Measurements from ENCODE around the gene ZNF326. TPM values are rescaled to one million over a fixed set of nuclear protein-coding genes. Genes with fewer than 3 reads are reported as not detected.

ZNF326 gene
- polyA plus RNA-seq, 1 of the 3 experiments (the other 2 are of a cell fraction) = 16.4 TPM

DNA sequence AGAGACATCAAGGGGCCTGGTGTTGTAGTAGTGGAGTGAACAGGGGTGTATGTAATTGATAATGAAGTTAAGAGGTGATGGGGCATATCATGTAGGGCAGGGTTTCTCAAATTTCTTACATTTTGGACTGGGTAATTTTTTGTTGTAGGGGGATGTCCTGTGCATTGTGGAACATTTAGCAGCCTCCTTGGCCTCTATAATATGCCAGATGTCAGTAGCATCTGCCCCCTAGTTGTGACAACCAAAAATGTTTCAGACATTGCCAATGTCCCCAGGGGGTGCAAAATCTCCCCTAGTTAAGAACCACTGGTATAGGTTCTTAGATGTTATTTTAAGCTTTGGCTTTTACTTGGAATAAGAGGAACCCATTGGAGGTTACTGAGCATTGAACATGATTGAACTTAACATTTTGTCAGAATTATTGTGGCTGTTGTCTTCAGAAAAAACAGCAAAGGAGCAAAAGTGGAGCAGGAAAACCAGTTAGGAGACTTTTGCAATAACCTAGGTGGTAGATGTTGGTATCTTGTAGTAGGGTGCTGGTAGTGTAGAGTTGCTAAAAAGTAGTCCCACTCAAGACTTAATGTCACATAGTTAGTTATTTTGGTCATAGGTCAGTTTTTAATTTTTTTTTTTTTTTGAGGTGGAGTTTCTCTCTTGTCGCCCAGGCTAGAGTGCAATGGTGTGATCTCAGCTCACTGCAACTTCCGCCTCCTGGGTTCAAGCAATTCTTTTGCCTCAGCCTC is 6.2 kb downstream of the ZNF326 start (continued):
- TF ChIP-seq, protein P1, sequence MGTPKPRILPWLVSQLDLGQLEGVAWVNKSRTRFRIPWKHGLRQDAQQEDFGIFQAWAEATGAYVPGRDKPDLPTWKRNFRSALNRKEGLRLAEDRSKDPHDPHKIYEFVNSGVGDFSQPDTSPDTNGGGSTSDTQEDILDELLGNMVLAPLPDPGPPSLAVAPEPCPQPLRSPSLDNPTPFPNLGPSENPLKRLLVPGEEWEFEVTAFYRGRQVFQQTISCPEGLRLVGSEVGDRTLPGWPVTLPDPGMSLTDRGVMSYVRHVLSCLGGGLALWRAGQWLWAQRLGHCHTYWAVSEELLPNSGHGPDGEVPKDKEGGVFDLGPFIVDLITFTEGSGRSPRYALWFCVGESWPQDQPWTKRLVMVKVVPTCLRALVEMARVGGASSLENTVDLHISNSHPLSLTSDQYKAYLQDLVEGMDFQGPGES (IDR thresholded peaks at IDR 0.05; ENCODE audit: low read depth, low read length) = no peak
- TF ChIP-seq FOXM1 (IDR thresholded peaks at IDR 0.05; ENCODE audit: low read depth) = no peak
- no peak for TF ChIP-seq REST (IDR thresholded peaks at IDR 0.05; ENCODE audit: low read depth, low read length)
- no peak for TF ChIP-seq RXRA (IDR thresholded peaks at IDR 0.05; ENCODE audit: borderline replicate concordance, low read depth)
- TF ChIP-seq, protein P2, sequence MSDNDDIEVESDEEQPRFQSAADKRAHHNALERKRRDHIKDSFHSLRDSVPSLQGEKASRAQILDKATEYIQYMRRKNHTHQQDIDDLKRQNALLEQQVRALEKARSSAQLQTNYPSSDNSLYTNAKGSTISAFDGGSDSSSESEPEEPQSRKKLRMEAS (IDR thresholded peaks at IDR 0.05; ENCODE audit: low read depth) = no peak
- no peak for TF ChIP-seq RCOR1 (IDR thresholded peaks at IDR 0.05; ENCODE audit: low read length)
- TF ChIP-seq, protein P3, sequence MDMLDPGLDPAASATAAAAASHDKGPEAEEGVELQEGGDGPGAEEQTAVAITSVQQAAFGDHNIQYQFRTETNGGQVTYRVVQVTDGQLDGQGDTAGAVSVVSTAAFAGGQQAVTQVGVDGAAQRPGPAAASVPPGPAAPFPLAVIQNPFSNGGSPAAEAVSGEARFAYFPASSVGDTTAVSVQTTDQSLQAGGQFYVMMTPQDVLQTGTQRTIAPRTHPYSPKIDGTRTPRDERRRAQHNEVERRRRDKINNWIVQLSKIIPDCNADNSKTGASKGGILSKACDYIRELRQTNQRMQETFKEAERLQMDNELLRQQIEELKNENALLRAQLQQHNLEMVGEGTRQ (IDR thresholded peaks at IDR 0.05; ENCODE audit: borderline replicate concordance, low read depth, low read length) = no peak
- TF ChIP-seq FOXJ3 (CRISPR knock-in tag; IDR thresholded peaks at IDR 0.05) = no peak
- TF ChIP-seq MEF2A (IDR thresholded peaks at IDR 0.05; ENCODE audit: borderline replicate concordance, low read depth) = no peak
- TF ChIP-seq RAD21 (IDR thresholded peaks at IDR 0.05; ENCODE audit: low read length) = no peak

DNA sequence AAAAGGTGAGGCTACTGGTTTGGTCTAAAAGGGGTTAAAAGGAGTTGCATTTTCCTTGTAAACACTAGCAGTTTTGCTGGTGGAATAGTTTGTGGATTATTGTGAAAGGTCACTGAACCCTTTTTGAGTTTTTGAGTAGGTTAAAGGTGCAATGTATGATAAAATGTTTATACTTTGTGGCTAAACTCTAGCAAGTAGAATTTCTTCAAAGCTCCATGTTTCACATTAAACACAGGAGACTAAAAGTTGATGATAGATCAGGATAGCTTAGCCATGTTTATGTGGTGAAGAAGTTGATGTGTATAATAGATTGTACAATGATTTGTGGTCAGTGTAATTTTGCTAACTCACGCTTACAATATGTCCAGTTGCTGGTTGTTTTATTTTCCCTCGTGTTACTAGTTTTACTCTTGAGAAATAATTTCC is 13.1 kb downstream of the ZNF326 start:
- H3K9me3 ChIP-seq = no peaks in the 10 kb centered on the region
- H3K4me3 ChIP-seq (ENCODE audit: low read depth in 2 of 2, low read length in 1 of 2) = no peak overlapping the region
- H4K20me1 ChIP-seq (ENCODE audit: insufficient read depth) = peaks cover 28% of the 10 kb centered on the region
- DNase-seq = no peak
- peaks cover 3% of the 10 kb centered on the region for H3F3A ChIP-seq (replicated peaks; ENCODE audit: insufficient read depth)
- H3K36me3 ChIP-seq (replicated peaks in 1 of 2; ENCODE audit: control insufficient read depth in 1 of 2, insufficient read depth in 2 of 2, low read length in 1 of 2) = peaks cover 69 to 82% of the 10 kb centered on the region in 2 experiments
- ChIA-PET POLR2A (no interaction called here), CTCF (interaction anchor here (1.3 to 1.4 kb wide), 2 partner anchors 9 to 10 kb away, joined by 3 to 4 read pairs; no protein-coding TSS in a partner anchor)
- no peak for TF ChIP-seq MEF2A (IDR thresholded peaks at IDR 0.05; ENCODE audit: borderline replicate concordance, low read depth)
- TF ChIP-seq FOXM1 (IDR thresholded peaks at IDR 0.05; ENCODE audit: low read depth) = no peak
- TF ChIP-seq, protein P2 (IDR thresholded peaks at IDR 0.05; ENCODE audit: low read depth) = no peak
- TF ChIP-seq, protein P4, sequence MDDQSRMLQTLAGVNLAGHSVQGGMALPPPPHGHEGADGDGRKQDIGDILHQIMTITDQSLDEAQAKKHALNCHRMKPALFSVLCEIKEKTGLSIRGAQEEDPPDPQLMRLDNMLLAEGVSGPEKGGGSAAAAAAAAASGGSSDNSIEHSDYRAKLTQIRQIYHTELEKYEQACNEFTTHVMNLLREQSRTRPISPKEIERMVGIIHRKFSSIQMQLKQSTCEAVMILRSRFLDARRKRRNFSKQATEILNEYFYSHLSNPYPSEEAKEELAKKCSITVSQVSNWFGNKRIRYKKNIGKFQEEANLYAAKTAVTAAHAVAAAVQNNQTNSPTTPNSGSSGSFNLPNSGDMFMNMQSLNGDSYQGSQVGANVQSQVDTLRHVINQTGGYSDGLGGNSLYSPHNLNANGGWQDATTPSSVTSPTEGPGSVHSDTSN (IDR thresholded peaks at IDR 0.05) = no peak
- TF ChIP-seq POLR2AphosphoS5 (IDR thresholded peaks at IDR 0.05; ENCODE audit: low read depth, low read length) = no peak
- TF ChIP-seq EP300 (IDR thresholded peaks at IDR 0.05; ENCODE audit: borderline replicate concordance in 1 of 2, low read depth in 1 of 2, low read length in 1 of 2) = no peak
- no peak for TF ChIP-seq NFIC (IDR thresholded peaks at IDR 0.05; ENCODE audit: borderline replicate concordance)
- TF ChIP-seq GABPA (IDR thresholded peaks at IDR 0.05; ENCODE audit: low read depth) = no peak
- no peak for TF ChIP-seq SIN3A (IDR thresholded peaks at IDR 0.05; ENCODE audit: borderline replicate concordance, low read depth, low read length)
- no peak for TF ChIP-seq SMC3 (IDR thresholded peaks at IDR 0.05; ENCODE audit: low read depth, low read length)
- no peaks in the 10 kb centered on the region for H3K27me3 ChIP-seq (ENCODE audit: insufficient read depth)
- no peaks in the 10 kb centered on the region for H3K9me2 ChIP-seq
- WGBS (ENCODE audit: low lambda C conversion rate) = 97% methylated on average over 2 of the region's 2 CpGs
- no peak overlapping the region for H3K9ac ChIP-seq
- H3K27ac ChIP-seq (ENCODE audit: low read depth in 2 of 2, low read length in 1 of 2) = no peak overlapping the region
- no peak overlapping the region for H2AFZ ChIP-seq (ENCODE audit: low read depth)
- H3K4me1 ChIP-seq (ENCODE audit: control insufficient read depth in 1 of 2, insufficient read depth in 2 of 2, low read depth in 1 of 2, low read length in 1 of 2) = no peaks in the 10 kb centered on the region; a peak in 2 of 4 replicates
- no peak overlapping the region for H3K4me2 ChIP-seq
- H3K79me2 ChIP-seq (ENCODE audit: insufficient read depth) = peaks cover 67% of the 10 kb centered on the region
